B cell (primary cell): Measurements from ENCODE around the gene HOXD12. TPM values are rescaled to one million over a fixed set of nuclear protein-coding genes. Genes with fewer than 3 reads are reported as not detected.
A peak's percentile ranks its signal among the peaks of the same experiment; 100 is the strongest.

ENCODE experiments used
- ATAC-seq: fragments of 200-7000 bp; cut with Tn5 transposase; one replicate; pipeline ENCODE4 v1.10.0; 2021; ENCODE audit warnings: low read depth, mild to moderate bottlenecking, moderate number of reproducible peaks, moderate library complexity
- CTCF ChIA-PET: fragments of 350-600 bp; sonication (Branson Sonifier 250); formaldehyde crosslinking; loops from one replicate; lab custom pipeline; 2021; ENCODE audit warnings: antibody characterized with exemption, inconsistent platforms; lab: Charles Lee
- POLR2A ChIA-PET: fragments of 350-600 bp; sonication (Branson Sonifier 250); formaldehyde crosslinking; loops from one replicate; lab custom pipeline; 2021; ENCODE audit warnings: antibody characterized with exemption; lab: Charles Lee
- DNase-seq: peaks from one replicate; pipeline ENCODE4 v3.0.0; 2013
- H2AFZ ChIP-seq: 2 replicates; pipeline ENCODE4 v1.6.1; 2012; ENCODE audit warnings: mild to moderate bottlenecking, low read depth, low read length; ENCODE audit not compliant: insufficient read depth, poor library complexity, severe bottlenecking
- H3K27ac ChIP-seq, 2 donors: 1 replicate in 1 of 2; 2 replicates in 1 of 2; pipeline ENCODE4 v1.5.1; 2012 to 2013; ENCODE audit warnings: low read length in 2 of 2, mild to moderate bottlenecking in 2 of 2, moderate library complexity in 1 of 2
- H3K27me3 ChIP-seq, 4 experiments: fragments of 200-600 bp in 1 of 4; sonication (generic) in 1 of 4; replicated peaks in 1 of 4; 1 replicate in 2 of 4; 2 replicates in 2 of 4; pipeline versions ENCODE4 v1.6.1 to v1.7.0; 2013 to 2016; ENCODE audit warnings: low read length in 3 of 4, mild to moderate bottlenecking in 2 of 4, mixed read lengths in 1 of 4, moderate library complexity in 1 of 4; ENCODE audit not compliant: insufficient read depth in 4 of 4, control insufficient read depth in 3 of 4; ENCODE audit errors: control extremely low read depth in 1 of 4
- H3K36me3 ChIP-seq, 2 experiments: replicated peaks in 1 of 2; 1 replicate in 1 of 2; 2 replicates in 1 of 2; pipeline versions ENCODE4 v1.6.1 to v1.7.1; 2013; ENCODE audit warnings: low read length in 1 of 2; ENCODE audit not compliant: insufficient read depth in 2 of 2, control insufficient read depth in 1 of 2; ENCODE audit errors: control extremely low read depth in 1 of 2, extremely low read depth in 1 of 2
- H3K4me1 ChIP-seq, 2 donors: fragments of 200-600 bp in 1 of 2; sonication (generic) in 1 of 2; 1 replicate in 1 of 2; 2 replicates in 1 of 2; pipeline versions ENCODE4 v1.5.1 to v1.6.1; 2013 to 2017; ENCODE audit warnings: low read length in 2 of 2; ENCODE audit not compliant: control insufficient read depth in 2 of 2, insufficient read depth in 2 of 2
- H3K4me2 ChIP-seq: replicated peaks from 2 replicates; pipeline ENCODE3; 2012; ENCODE audit warnings: mild to moderate bottlenecking, low read depth, low read length; ENCODE audit not compliant: poor library complexity, severe bottlenecking
- H3K4me3 ChIP-seq, 5 experiments: fragments of 200-600 bp in 1 of 5; sonication (generic) in 1 of 5; 1 replicate in 3 of 5; 2 replicates in 2 of 5; pipeline versions ENCODE4 v1.5.1 to v1.7.0; 2011 to 2016; ENCODE audit warnings: low read length in 4 of 5, mild to moderate bottlenecking in 4 of 5, low read depth in 2 of 5, control low read depth in 1 of 5, moderate library complexity in 1 of 5; ENCODE audit not compliant: insufficient read depth in 1 of 5; ENCODE audit errors: control extremely low read depth in 1 of 5, extremely low read depth in 1 of 5
- H3K79me2 ChIP-seq: fragments of 200-600 bp; sonication (generic); one replicate; pipeline ENCODE4 v1.6.0; 2016; ENCODE audit warnings: low read length; ENCODE audit not compliant: control insufficient read depth, insufficient read depth
- H3K9ac ChIP-seq: fragments of 200-600 bp; sonication (generic); 2 replicates; pipeline ENCODE4 v1.6.1; 2017; ENCODE audit warnings: mild to moderate bottlenecking, low read length, moderate library complexity
- H3K9me3 ChIP-seq, 3 donors: one replicate each; pipeline versions ENCODE4 v1.6.1 to v1.7.1; 2013; ENCODE audit warnings: low read length in 2 of 3; ENCODE audit not compliant: control insufficient read depth in 2 of 3, insufficient read depth in 1 of 3; ENCODE audit errors: control extremely low read depth in 1 of 3
- H4K20me1 ChIP-seq: 2 replicates; pipeline ENCODE4 v1.6.0; 2012; ENCODE audit warnings: mild to moderate bottlenecking, low read length; ENCODE audit not compliant: insufficient read depth, control insufficient read depth, poor library complexity, severe bottlenecking
- H3K27ac Mint-ChIP-seq: one replicate; pipeline ENCODE4 v1.8.0; 2021; ENCODE audit warnings: mixed read lengths
- H3K27me3 Mint-ChIP-seq: one replicate; pipeline ENCODE4 v1.8.0; 2021; ENCODE audit warnings: mixed read lengths
- H3K4me1 Mint-ChIP-seq: one replicate; pipeline ENCODE4 v1.8.0; 2021; ENCODE audit warnings: mixed read lengths
- H3K4me3 Mint-ChIP-seq: one replicate; pipeline ENCODE4 v1.8.0; 2021; ENCODE audit warnings: mixed read lengths
- H3K9me3 Mint-ChIP-seq: one replicate; pipeline ENCODE4 v1.8.0; 2022; ENCODE audit warnings: mixed read lengths; ENCODE audit not compliant: insufficient read depth
- EZH2 ChIP-seq: IDR thresholded peaks from 2 replicates; pipeline ENCODE4 v1.6.1; 2012; ENCODE audit warnings: borderline replicate concordance, low read depth, mild to moderate bottlenecking, moderate library complexity, low read length; ENCODE audit not compliant: insufficient read depth, poor library complexity, severe bottlenecking
- WGBS: methylation state at CpG from one replicate; pipeline ENCODE4 v1.1.5; 2013; ENCODE audit warnings: missing lambda C conversion rate; ENCODE audit not compliant: insufficient coverage; 5-methylcytosine and 5-hydroxymethylcytosine counted together
- intact Hi-C: fragments of 100-400 bp; cut with micrococcal nuclease; formaldehyde crosslinking; loops from one replicate; pipeline ENCODE4 v1.10.0; 2022
- polyA plus RNA-seq: library from polyadenylated mRNA; depleted of rRNA; stranded (reverse); fragments of >200 nt; gene quantifications from 2 replicates; pipeline ENCODE4 v1.2.3, GENCODE V29; 2012
- total RNA-seq, 2 donors: library from RNA; stranded (reverse); fragments of 120-200 nt in 1 of 2; gene quantifications; 1 replicate in 1 of 2; 2 replicates in 1 of 2; pipeline versions ENCODE4 v1.2.3 to v1.2.4, GENCODE V29; 2013 to 2022
- TF ChIP-seq, protein P1 (sequence below): fragments of 200-600 bp; IDR thresholded peaks from one replicate; pipeline ENCODE4 v1.8.0; 2022; ENCODE audit warnings: antibody characterized with exemption, mild to moderate bottlenecking

HOXD12 gene
- total and polyA plus RNA-seq, 2 donors (not counting 1 experiment from before 2014, with no cell fraction given), result not detected

DNA sequence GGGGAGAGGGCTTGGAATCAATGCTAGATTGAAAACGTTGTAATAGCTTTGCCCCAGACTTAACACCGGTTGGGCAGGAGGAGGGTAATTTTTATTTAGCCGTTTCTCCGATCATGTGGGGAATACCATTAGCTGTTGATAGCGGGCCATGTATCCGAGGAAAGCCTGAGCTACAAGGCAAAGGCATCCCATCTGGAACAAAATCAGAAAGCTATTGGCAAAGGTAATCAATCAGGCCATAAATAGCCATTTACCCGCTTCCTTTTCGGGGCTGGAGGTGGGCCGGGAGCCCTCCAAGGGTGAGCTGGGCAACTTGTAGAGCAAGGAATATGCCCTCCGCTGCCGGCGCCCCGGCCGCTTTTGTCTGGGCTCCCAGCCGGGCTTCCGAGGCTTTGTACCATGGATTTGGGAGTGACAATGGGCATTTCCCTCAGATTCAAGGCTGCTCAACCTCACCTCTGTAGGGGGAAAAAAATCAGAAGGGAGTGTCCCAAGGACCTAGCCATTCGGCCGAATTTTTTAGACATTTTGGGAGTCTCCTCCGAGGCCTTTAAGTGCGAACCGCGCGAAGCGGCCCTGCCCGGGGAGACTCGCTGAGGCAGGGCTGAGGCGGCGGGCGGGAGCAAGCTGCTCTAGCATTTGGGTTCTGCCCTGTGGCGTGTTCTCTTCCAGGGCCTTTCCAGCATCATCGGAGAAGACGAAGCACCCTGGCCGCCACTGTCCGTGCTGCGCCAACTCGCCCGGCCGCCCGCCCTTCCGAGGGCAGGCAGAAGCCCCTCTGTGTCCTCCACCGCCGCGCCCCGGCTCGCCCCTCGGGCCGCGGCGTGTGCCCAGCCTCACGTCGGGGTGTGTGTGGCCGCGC, 21.8 kb downstream of the HOXD12 start:
- intact Hi-C loops, result no loop called here
- no peak overlapping the region for H3K9ac ChIP-seq
- H3K79me2 ChIP-seq, result no peaks in the 10 kb centered on the region
- ChIA-PET CTCF (interaction anchor here (0.8 to 1.8 kb wide), 4 partner anchors 11 to 1044 kb away, joined by 3 to 12 read pairs (median 6); no protein-coding TSS in a partner anchor), POLR2A (no interaction called here)
- Mint-ChIP-seq H3K27ac (no peak overlapping the region), H3K4me3 (no peak overlapping the region), H3K9me3 (peaks cover 2% of the 10 kb centered on the region), H3K4me1 (peaks cover 11% of the 10 kb centered on the region), H3K27me3 (peaks cover 78% of the 10 kb centered on the region)
- peak overlapping the region; percentile 40 for H2AFZ ChIP-seq
- H3K4me1 ChIP-seq, result peaks cover 5 to 34% of the 10 kb centered on the region in 2 donors
- WGBS, result 23% methylated on average over 40 of the region's 53 CpGs
- H3K36me3 ChIP-seq, result no peaks in the 10 kb centered on the region
- ATAC-seq, result no peak
- H3K4me3 ChIP-seq, result no peak overlapping the region
- H3K4me2 ChIP-seq, result peak overlapping the region; percentile 72
- TF ChIP-seq, protein P1, sequence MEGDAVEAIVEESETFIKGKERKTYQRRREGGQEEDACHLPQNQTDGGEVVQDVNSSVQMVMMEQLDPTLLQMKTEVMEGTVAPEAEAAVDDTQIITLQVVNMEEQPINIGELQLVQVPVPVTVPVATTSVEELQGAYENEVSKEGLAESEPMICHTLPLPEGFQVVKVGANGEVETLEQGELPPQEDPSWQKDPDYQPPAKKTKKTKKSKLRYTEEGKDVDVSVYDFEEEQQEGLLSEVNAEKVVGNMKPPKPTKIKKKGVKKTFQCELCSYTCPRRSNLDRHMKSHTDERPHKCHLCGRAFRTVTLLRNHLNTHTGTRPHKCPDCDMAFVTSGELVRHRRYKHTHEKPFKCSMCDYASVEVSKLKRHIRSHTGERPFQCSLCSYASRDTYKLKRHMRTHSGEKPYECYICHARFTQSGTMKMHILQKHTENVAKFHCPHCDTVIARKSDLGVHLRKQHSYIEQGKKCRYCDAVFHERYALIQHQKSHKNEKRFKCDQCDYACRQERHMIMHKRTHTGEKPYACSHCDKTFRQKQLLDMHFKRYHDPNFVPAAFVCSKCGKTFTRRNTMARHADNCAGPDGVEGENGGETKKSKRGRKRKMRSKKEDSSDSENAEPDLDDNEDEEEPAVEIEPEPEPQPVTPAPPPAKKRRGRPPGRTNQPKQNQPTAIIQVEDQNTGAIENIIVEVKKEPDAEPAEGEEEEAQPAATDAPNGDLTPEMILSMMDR, result no peak
- peak; percentile 85 for TF ChIP-seq EZH2
- H3K9me3 ChIP-seq, result peaks cover 0 to 55% (median 2%) of the 10 kb centered on the region in 3 donors
- no peak overlapping the region for H3K27ac ChIP-seq
- no peaks in the 10 kb centered on the region for H4K20me1 ChIP-seq
- no peak for DNase-seq
- peaks cover 0 to 95% (median 75%) of the 10 kb centered on the region in 4 experiments for H3K27me3 ChIP-seq
